SHP77 (cell line): ENCODE measurements around the gene MINK1.

Experiments
- DNase-seq, 2 experiments: peaks; one replicate each; lab custom pipeline; 2025; lab: John Stamatoyannopoulos, UW

MINK1 gene

DNA sequence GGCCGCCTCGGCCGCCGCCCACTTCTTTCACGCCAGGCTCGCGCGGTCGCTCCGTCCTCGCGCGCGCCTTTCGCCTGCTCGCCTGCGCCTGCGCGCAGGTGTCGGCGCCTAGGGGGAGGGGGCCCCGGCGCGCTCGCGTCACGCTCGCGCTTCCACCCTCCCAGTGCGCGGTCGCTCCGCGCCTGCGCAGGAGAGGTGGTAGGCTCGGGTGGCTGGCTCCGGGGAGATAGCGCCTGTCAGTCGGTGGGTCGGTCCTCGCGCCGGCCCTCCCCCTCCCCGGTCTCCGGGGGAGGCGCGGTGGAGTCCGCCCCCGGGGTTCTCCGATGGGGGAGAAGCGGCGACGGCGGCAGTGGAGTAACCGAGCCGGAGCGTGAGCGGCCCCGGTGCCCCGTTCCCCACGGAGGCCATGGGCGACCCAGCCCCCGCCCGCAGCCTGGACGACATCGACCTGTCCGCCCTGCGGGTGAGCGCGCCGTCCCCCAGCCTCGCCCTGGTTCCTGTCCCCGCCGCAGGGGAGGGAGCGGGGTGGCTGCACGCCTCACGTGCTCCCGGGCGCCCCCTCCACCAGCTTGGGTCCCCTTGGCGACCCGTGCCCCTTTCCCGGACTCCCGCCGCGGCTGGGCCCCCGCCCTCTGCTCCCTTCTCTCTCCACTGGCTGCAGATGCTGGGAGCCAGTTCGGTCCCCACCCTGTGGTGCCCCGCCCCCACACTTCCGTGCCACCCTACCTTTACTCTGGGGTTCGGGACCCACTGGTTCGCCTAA lies at the start of gene MINK1:
TSS of gene MINK1 (plus strand) at position 163 of the 763 bp plus-strand sequence. CDS start at position 407, 244 bp downstream.
- peak; percentile 91 to 93 for DNase-seq

DNA sequence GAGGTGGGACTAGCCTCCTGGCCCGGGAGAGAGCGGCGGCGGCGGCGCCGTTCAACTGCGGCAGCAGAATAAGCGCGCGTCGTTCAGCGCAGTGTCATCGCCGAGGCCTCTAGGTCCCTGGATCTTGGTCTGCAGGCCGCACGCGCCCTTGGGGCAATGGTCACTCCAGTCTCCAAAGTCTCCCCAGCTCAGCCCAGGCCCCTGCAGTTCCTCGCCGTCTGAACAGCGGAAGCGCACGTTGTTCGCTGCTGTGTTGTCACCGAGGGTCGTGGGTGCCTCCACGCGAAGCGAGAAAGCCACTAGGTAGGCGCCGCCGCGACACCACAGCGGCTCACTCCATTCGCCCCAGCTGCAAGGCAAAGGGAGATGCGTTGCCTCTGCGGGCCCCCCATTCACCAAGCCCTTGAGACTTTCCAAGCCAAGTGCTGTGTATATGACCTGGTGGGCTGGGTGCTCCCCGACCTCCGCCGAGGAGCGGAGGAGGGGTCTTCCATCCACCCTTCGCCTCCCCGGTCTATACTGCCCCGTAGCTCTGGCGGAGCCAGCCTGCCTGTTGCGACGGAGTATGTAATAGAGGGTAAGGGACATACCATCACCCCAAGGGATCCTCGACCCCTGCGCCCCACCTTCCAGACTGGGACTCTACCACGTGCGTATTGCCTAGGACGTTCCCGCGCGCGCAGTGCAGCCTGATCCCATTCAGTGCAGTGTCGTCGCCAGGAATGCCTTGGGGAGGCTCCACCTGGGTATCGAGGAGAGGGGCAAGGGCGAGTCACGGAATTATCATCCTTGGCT lies 47.6 kb upstream of the MINK1 start:
- no peak for DNase-seq

- DNase-seq, result no peak
Observed at GRCh38 chr17:4786106-4786511, 47.0 kb upstream of the MINK1 start, which contains the start of gene VMO1. VMO1 (minus strand) TSS chr17:4786364; CDS start chr17:4786352, 12 bp downstream.

GRCh38 chr17:4786516-4786915 lies 46.6 kb upstream of the MINK1 start:
- no peak for DNase-seq

DNA sequence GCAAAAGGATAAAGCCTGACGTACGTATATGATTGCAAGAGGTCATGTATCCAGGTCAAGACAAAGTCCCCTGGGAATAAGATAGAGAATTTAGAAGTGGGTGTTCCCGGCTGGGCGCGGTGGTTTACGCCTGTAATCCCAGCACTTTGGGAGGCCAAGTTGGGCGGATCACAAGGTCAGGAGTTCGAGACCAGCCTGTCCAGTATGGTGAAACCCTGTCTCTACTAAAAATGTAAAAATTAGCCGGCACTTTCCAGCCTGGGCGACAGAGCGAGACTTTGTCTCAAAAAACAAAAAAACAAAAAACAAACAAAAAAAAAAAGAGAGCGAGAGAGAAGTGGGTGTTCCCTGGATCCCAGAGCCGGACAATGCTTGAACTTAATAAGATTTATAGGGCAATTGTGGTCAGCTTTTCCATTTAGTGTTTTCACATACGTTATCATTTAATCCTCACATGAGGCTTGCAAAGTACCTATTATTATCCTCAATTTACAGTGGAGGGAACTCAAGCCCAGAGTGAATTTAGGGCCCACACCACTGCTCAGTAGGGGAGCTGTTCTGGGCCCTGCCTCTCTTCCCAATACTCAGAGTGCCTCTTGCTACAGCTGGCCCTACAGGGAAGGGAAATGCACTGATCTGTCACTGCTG lies 44.9 kb upstream of the MINK1 start:
- DNase-seq, result no peak

DNA sequence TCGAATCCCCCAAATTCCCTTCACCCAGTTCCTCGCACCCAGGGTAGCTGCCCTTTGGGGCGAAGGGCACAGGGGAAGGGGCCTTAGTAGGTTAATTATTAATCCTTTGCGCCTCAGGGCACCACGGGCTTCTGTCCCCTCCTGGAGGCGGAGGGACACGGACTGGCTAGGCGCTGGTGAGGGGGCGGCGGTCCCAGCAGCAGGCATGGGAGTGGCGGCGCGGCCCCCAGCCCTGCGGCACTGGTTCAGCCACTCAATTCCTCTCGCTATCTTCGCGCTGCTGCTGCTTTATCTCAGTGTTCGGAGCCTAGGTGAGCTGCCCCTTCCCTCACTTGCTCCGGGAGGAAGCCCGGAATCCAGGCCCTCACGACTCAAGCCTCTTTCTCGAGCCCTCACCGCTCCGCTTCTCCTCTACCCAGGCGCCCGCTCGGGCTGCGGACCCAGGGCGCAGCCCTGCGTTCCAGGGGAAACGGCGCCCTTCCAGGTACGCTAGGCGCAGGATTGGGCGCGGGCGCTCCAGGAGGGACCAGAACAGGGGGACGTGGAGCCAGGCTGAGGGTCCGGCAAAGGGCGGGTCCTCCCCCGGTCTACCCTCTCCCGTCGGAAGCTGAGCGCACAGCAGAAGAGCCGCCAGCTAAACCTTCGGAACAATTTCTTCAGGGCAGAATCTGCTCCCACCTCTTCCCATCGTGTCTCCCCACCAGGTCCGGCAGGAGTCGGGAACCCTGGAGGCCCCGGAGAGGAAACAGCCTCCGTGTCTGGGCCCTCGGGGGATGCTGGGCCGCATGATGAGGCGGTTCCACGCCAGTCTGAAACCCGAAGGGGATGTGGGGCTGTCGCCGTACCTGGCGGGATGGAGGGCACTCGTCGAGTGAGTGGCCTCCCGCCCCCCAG lies 44.1 kb upstream of the MINK1 start, which contains the start of gene GLTPD2:
TSS of gene GLTPD2 (plus strand) at position 158 of the 894 bp plus-strand sequence. CDS start at position 206, 48 bp downstream.
- peak in 1 of 2 experiments; percentile 36 for DNase-seq

- no peak for DNase-seq
Observed at GRCh38 chr17:4789701-4789950, 43.5 kb upstream of the MINK1 start.

GRCh38 chr17:4789951-4790704 lies 43.0 kb upstream of the MINK1 start:
- peak; percentile 83 to 90 for DNase-seq

- no peak for DNase-seq
Observed at GRCh38 chr17:4790705-4791088, 42.4 kb upstream of the MINK1 start.

GRCh38 chr17:4795168-4795567 lies 38.0 kb upstream of the MINK1 start:
- DNase-seq, result no peak

DNA sequence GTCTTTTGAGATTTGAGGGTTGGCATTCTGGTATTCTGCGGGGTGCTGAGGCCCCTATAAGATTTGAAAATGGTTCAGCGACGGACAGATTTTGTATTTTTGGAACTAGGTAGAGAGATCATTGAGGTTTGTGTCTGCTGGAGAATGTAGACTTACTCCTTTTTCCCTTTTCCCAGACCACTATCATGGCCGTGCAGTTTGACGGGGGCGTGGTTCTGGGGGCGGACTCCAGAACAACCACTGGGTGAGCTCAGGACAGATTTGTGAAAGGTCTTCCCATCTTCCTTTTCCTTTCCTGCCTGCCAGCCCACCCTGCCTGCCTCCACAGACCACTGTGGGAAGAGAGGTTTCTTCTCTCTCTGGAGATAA lies 36.6 kb upstream of the MINK1 start:
- peak; percentile 49 to 59 for DNase-seq

DNA sequence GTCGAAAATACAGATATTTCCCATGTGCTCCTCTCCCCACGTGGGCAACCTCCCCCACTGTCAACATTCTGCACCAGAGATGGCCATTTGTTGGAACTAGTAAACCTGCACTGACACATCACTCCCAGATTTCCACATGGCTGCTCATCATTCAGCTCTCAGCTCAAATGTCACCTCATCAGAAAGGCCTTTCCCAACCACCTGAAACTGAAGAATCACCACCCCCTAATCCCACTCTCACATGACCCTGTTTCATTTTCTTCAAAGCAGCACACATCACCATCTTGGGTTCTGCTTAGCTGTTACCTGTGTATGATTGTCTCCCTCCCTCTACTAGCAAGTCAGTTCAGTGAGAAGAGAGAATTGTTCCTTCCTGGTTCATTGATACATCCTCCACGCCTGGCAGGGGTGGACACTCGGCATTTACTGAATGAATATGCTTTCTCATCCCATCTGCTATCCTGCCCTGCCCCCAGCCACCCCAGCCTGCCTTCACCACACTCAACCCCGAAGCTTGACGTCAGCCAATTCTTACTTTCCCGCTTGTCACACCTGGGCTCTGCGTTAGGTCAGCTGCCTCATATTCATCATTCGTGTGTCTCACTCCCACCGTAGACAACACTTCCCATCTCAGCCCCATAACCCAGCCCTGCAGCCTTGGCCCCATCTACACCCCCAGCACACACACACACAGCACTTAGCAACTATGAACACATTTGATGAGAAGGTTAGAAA lies 32.5 kb upstream of the MINK1 start:
- peak; percentile 98 to 99 for DNase-seq

DNA sequence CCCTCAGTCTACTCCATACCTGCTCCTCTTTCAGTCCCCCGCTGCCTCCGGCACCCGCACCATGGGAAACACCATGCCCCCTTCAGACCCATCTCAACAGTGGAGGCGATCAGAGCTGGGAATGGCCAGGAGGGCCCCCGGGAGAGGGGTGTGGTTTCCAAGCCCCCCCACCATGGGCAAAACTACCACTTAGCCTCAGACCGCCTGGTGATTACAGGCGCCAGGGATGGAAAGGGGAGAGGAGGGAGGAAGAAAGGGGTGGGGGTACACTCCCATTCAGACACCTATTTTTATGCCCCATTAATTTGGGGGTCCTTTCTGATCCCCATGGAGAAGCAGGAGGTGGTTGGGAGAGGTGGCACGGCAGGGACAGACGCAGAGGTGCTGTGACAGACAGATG lies 30.9 kb upstream of the MINK1 start, which contains the start of gene C17orf114:
TSS of gene C17orf114 (minus strand) at position 101 of the 400 bp plus-strand sequence.
- DNase-seq, result no peak

DNA sequence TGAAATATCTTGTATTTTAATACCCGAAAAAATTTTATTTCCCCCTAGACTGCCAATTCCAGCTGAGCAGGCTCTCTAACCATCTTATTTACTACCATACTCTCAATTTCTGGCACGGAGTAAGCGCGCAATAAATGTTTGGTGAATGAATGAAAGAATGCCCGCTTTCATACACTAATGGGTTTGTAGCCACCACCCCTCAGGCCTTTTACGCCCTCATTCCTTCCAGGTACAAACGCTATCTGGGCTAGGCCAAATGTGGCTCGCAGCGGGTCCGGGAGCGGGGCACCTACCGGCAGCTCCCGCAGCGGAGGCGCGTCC lies 26.7 kb upstream of the MINK1 start:
- peak in 1 of 2 experiments; percentile 58 for DNase-seq

- DNase-seq, result peak; percentile 88 to 93
Observed at GRCh38 chr17:4806777-4807604, 26.1 kb upstream of the MINK1 start, which contains the start of gene PLD2. PLD2 (plus strand) TSS chr17:4807152; CDS start chr17:4807773, 621 bp downstream.

DNA sequence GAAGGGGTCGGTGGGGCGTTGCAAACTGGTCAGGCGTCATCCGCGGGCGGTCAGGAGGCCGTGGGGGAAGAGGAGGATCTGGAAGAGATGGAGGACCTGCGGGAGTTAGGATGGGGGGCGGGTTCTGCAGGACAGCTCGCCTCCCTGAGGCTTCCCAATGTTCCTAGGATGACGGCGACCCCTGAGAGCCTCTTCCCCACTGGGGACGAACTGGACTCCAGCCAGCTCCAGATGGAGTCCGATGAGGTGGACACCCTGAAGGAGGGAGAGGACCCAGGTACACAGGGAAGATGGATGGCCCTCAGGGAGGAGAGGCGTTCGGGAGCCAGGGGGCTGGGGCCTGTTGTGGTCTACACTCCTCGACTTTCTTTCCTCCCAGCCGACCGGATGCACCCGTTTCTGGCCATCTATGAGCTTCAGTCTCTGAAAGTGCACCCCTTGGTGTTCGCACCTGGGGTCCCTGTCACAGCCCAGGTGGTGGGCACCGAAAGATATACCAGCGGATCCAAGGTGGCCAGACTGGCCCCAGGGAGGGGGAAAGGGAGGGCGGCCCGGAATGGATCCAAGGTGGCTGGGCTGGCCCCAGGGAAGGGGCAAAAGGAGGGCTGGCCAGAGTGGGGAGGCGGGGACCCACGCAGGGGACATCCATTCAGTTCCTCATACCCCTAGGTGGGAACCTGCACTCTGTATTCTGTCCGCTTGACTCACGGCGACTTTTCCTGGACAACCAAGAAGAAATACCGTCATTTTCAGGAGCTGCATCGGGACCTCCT lies 25.3 kb upstream of the MINK1 start:
- peak in 1 of 2 experiments; percentile 32 for DNase-seq

GRCh38 chr17:4808378-4808767 lies 24.8 kb upstream of the MINK1 start:
- DNase-seq, result no peak

DNA sequence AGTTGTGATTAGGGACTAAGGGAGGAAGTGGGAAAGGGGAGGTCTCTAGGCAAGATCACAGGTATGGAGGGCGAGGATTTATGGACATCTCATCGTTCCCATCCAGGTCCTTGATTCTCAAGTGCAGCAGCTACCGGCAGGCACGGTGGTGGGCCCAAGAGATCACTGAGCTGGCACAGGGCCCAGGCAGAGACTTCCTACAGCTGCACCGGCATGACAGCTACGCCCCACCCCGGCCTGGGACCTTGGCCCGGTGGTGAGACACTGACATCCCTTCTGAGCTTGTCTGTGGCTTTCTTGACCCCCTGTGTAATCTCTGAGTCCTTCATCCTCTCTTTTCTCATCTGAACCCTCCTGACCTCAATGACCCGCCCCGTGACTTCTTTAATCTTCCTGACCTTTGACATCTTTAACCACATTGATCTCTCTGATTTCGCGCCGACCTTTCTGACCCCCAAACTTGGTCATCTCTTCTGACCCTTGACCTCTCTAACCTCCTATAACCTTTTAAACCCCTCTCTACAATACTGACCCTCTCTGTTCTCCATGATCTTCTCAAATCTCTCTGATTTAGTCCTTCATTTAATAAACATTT lies 22.3 kb upstream of the MINK1 start:
- peak; percentile 20 to 58 for DNase-seq
